ENCODE data around the gene NFASC. TPM values are rescaled to one million over a fixed set of nuclear protein-coding genes. Genes with fewer than 3 reads are reported as not detected.

Gene NFASC
- total RNA-seq, 1 experiment from 2014 or later = 20.1 TPM

DNA sequence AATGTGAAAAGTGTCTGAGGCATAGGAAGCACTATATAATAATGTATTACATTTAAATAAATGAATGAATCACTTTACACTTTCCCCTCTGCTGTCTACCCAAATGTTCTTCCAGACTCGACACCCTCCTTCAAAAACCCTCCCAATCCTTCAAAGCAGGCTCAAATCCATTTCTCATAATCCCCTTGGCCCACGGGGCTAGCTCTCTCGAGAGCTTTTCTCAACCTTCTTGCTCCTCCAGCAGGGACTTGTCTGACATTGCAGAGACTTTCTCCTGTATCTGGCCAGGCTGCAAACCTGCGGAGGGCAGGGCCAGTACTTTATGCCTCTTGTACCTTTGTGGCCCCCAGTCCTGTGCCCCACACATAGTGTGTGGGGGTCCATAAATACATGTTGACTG is 158.3 kb downstream of the NFASC start:
- Mint-ChIP-seq H3K4me3 (no peak overlapping the region), H3K36me3 (no peaks in the 10 kb centered on the region), H3K27ac (no peak overlapping the region), H3K9me3 (no peaks in the 10 kb centered on the region), H3K27me3 (ENCODE audit: low read depth) (peaks cover 28% of the 10 kb centered on the region), H3K4me1 (peaks cover 15% of the 10 kb centered on the region)
- TF ChIP-seq, protein P1, sequence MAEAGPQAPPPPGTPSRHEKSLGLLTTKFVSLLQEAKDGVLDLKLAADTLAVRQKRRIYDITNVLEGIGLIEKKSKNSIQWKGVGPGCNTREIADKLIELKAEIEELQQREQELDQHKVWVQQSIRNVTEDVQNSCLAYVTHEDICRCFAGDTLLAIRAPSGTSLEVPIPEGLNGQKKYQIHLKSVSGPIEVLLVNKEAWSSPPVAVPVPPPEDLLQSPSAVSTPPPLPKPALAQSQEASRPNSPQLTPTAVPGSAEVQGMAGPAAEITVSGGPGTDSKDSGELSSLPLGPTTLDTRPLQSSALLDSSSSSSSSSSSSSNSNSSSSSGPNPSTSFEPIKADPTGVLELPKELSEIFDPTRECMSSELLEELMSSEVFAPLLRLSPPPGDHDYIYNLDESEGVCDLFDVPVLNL (CRISPR knock-in tag; IDR thresholded peaks at IDR 0.05; ENCODE audit: borderline replicate concordance, low read depth) = no peak
- TF ChIP-seq, protein P2, sequence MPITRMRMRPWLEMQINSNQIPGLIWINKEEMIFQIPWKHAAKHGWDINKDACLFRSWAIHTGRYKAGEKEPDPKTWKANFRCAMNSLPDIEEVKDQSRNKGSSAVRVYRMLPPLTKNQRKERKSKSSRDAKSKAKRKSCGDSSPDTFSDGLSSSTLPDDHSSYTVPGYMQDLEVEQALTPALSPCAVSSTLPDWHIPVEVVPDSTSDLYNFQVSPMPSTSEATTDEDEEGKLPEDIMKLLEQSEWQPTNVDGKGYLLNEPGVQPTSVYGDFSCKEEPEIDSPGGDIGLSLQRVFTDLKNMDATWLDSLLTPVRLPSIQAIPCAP (CRISPR knock-in tag; IDR thresholded peaks at IDR 0.05) = no peak
- TF ChIP-seq USF2 (CRISPR knock-in tag; IDR thresholded peaks at IDR 0.05) (no peak), JUN (CRISPR knock-in tag; IDR thresholded peaks at IDR 0.05) (no peak), NFE2L1 (CRISPR knock-in tag; IDR thresholded peaks at IDR 0.05) (no peak)
- DNase-seq (ENCODE audit: low spot score) = no peak
- ChIA-PET POLR2A (no interaction called here), CTCF (interaction anchor here (0.8 to 4.8 kb wide), 10 partner anchors 9 to 57 kb away, joined by 3 to 64 read pairs (median 4); no protein-coding TSS in a partner anchor)
- no peak for ATAC-seq

GRCh38 chr1:205030241-205030640 is 159.6 kb downstream of the NFASC start:
- ATAC-seq (no peak), DNase-seq (ENCODE audit: low spot score) (no peak)
- Mint-ChIP-seq H3K27me3 (ENCODE audit: low read depth) (peaks cover 20% of the 10 kb centered on the region), H3K4me3 (no peak overlapping the region), H3K9me3 (no peaks in the 10 kb centered on the region), H3K27ac (no peak overlapping the region), H3K4me1 (peaks cover 15% of the 10 kb centered on the region), H3K36me3 (no peaks in the 10 kb centered on the region)
- POLR2A ChIA-PET = no interaction called here
- TF ChIP-seq ATF6 (CRISPR knock-in tag; IDR thresholded peaks at IDR 0.05) (no peak), GABPB1 (CRISPR knock-in tag; IDR thresholded peaks at IDR 0.05) (no peak), NFE2L1 (CRISPR knock-in tag; IDR thresholded peaks at IDR 0.05) (no peak), SMAD4 (CRISPR knock-in tag; IDR thresholded peaks at IDR 0.05) (no peak)
- TF ChIP-seq, protein P3, sequence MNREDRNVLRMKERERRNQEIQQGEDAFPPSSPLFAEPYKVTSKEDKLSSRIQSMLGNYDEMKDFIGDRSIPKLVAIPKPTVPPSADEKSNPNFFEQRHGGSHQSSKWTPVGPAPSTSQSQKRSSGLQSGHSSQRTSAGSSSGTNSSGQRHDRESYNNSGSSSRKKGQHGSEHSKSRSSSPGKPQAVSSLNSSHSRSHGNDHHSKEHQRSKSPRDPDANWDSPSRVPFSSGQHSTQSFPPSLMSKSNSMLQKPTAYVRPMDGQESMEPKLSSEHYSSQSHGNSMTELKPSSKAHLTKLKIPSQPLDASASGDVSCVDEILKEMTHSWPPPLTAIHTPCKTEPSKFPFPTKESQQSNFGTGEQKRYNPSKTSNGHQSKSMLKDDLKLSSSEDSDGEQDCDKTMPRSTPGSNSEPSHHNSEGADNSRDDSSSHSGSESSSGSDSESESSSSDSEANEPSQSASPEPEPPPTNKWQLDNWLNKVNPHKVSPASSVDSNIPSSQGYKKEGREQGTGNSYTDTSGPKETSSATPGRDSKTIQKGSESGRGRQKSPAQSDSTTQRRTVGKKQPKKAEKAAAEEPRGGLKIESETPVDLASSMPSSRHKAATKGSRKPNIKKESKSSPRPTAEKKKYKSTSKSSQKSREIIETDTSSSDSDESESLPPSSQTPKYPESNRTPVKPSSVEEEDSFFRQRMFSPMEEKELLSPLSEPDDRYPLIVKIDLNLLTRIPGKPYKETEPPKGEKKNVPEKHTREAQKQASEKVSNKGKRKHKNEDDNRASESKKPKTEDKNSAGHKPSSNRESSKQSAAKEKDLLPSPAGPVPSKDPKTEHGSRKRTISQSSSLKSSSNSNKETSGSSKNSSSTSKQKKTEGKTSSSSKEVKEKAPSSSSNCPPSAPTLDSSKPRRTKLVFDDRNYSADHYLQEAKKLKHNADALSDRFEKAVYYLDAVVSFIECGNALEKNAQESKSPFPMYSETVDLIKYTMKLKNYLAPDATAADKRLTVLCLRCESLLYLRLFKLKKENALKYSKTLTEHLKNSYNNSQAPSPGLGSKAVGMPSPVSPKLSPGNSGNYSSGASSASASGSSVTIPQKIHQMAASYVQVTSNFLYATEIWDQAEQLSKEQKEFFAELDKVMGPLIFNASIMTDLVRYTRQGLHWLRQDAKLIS (CRISPR knock-in tag; IDR thresholded peaks at IDR 0.05; ENCODE audit: borderline replicate concordance) = no peak
- CTCF ChIA-PET = interaction anchor here (0.7 to 4.8 kb wide), 8 partner anchors 9 to 50 kb away, joined by 3 to 38 read pairs (median 4); no protein-coding TSS in a partner anchor

DNA sequence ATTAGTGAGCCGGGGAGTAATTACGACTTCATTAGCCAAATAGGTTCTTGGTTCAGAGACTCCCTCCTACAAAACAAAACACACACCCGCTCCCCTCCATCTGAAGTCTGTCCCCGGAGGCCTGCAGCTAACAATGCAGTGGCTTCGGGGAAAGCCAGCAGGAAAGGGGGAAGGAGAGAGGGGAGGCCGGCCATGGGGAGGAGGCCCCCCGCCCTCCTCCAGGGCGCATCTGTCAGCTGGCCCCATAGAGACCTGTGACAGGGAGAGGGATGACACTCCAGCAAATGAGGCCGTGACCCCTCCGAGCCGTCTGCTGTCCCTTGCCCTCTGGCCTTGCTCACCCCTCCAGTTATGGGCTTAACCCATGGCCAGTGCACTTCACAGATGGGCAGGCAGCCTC is 160.2 kb downstream of the NFASC start:
- Mint-ChIP-seq H3K4me1 (peaks cover 12% of the 10 kb centered on the region), H3K4me3 (no peak overlapping the region), H3K27me3 (ENCODE audit: low read depth) (peaks cover 14% of the 10 kb centered on the region), H3K36me3 (no peaks in the 10 kb centered on the region), H3K9me3 (no peaks in the 10 kb centered on the region), H3K27ac (no peak overlapping the region)
- CTCF ChIA-PET = interaction anchor here (0.7 to 4.8 kb wide), 7 partner anchors 10 to 41 kb away, joined by 3 to 38 read pairs (median 4); no protein-coding TSS in a partner anchor
- peak; percentile 13; the same call in 1 of the 2 replicates for ATAC-seq
- POLR2A ChIA-PET = interaction anchor here (0.9 kb wide), 1 partner anchor 12 kb away, joined by 3 read pairs; no protein-coding TSS in a partner anchor
- DNase-seq (ENCODE audit: low spot score) = no peak
- TF ChIP-seq OVOL2 (CRISPR knock-in tag; IDR thresholded peaks at IDR 0.05; ENCODE audit: borderline replicate concordance) = no peak

All from WTC11 (cell line).